K562 (cell line): ENCODE data around the gene ACADM. TPM values are rescaled to one million over a fixed set of nuclear protein-coding genes. Genes with fewer than 3 reads are reported as not detected.

Experiments used
- CAMTA2 ChIP-seq: fragments of 250-450 bp; sonication (Bioruptor Pico); conservative IDR thresholded peaks from 2 replicates; pipeline ENCODE4 v1.5.1; 2022
- CCAR2 ChIP-seq: fragments of 200-400 bp; formaldehyde crosslinking; IDR thresholded peaks from 2 replicates; pipeline ENCODE4 v1.6.1; 2017; ENCODE audit warnings: mild to moderate bottlenecking, low read depth, low read length
- CHCHD3 ChIP-seq: fragments of 250-450 bp; sonication (Bioruptor Pico); IDR thresholded peaks from 2 replicates; pipeline ENCODE4 v2.1.2; 2022; ENCODE audit warnings: mild to moderate bottlenecking
- DNMT1 ChIP-seq: fragments of 450-650 bp; IDR thresholded peaks from 2 replicates; pipeline ENCODE4 v1.6.1; 2016; ENCODE audit warnings: antibody characterized with exemption, mild to moderate bottlenecking
- ELK1 ChIP-seq: sonication (generic); formaldehyde crosslinking; IDR thresholded peaks from 2 replicates; pipeline ENCODE4 v1.8.1; 2022; ENCODE audit warnings: missing genetic modification reagents
- ETS1 ChIP-seq: conservative IDR thresholded peaks from 2 replicates; pipeline ENCODE4 v1.6.1; 2011; ENCODE audit warnings: low read depth, mild to moderate bottlenecking, low read length; ENCODE audit not compliant: control insufficient read depth
- FOXA1 ChIP-seq: fragments of 450-650 bp; IDR thresholded peaks from 2 replicates; pipeline ENCODE4 v1.6.1; 2016; ENCODE audit warnings: mild to moderate bottlenecking, borderline replicate concordance
- IRF9 ChIP-seq: fragments of 450-650 bp; IDR thresholded peaks from 2 replicates; pipeline ENCODE4 v1.6.1; 2016; ENCODE audit warnings: missing biosample characterization, missing genetic modification characterization
- KAT7 ChIP-seq: sonication (generic); formaldehyde crosslinking; IDR thresholded peaks from 2 replicates; pipeline ENCODE4 v1.8.0; 2022; ENCODE audit warnings: missing genetic modification reagents, mild to moderate bottlenecking, borderline replicate concordance
- KLF10 ChIP-seq: fragments of 250-450 bp; sonication (Bioruptor Pico); IDR thresholded peaks from 2 replicates; pipeline ENCODE4 v1.6.1; 2021; ENCODE audit warnings: matching md5 sums
- MED1 ChIP-seq: sonication (generic); formaldehyde crosslinking; IDR thresholded peaks from 2 replicates; pipeline ENCODE4 v1.8.1; 2023; ENCODE audit warnings: missing genetic modification reagents, borderline replicate concordance
- MTA3 ChIP-seq: fragments of 450-650 bp; formaldehyde crosslinking; IDR thresholded peaks from 2 replicates; pipeline ENCODE4 v1.6.1; 2017; ENCODE audit warnings: mild to moderate bottlenecking, borderline replicate concordance
- PML ChIP-seq: IDR thresholded peaks from 2 replicates; pipeline ENCODE4 v1.6.1; 2012; ENCODE audit warnings: low read length, inconsistent platforms
- RBM15 ChIP-seq: fragments of 200-400 bp; formaldehyde crosslinking; IDR thresholded peaks from 2 replicates; pipeline ENCODE4 v1.6.1; 2018; ENCODE audit warnings: mild to moderate bottlenecking, low read length, moderate library complexity; ENCODE audit not compliant: insufficient read depth
- SAP30 ChIP-seq: fragments of 200-600 bp; sonication (generic); IDR thresholded peaks from 2 replicates; pipeline ENCODE4 v1.6.1; 2012; ENCODE audit warnings: borderline replicate concordance, low read depth, mild to moderate bottlenecking, moderate library complexity, low read length, control low read depth, inconsistent platforms; ENCODE audit not compliant: insufficient read depth, poor library complexity, severe bottlenecking
- SRSF9 ChIP-seq: fragments of 200-400 bp; formaldehyde crosslinking; IDR thresholded peaks from 2 replicates; pipeline ENCODE4 v1.6.1; 2017; ENCODE audit warnings: low read depth, low read length, borderline replicate concordance
- STAT5A ChIP-seq: IDR thresholded peaks from 2 replicates; pipeline ENCODE4 v1.6.1; 2012; ENCODE audit warnings: low read length, inconsistent platforms, borderline replicate concordance
- ZBTB34 ChIP-seq: fragments of 250-450 bp; sonication (Bioruptor Pico); IDR thresholded peaks from 2 replicates; pipeline ENCODE4 v1.8.0; 2021; ENCODE audit warnings: mild to moderate bottlenecking, moderate library complexity
- ZBTB8A ChIP-seq: fragments of 450-650 bp; IDR thresholded peaks from 2 replicates; pipeline ENCODE4 v1.6.1; 2018; ENCODE audit warnings: mild to moderate bottlenecking, moderate library complexity; ENCODE audit not compliant: partially characterized antibody
- ZFP36 ChIP-seq: fragments of 150-350 bp; IDR thresholded peaks from 2 replicates; pipeline ENCODE4 v1.6.1; 2018; ENCODE audit warnings: low read length, low read depth; ENCODE audit not compliant: partially characterized antibody
- ZNF133 ChIP-seq: fragments of 250-450 bp; sonication (Bioruptor Pico); IDR thresholded peaks from 2 replicates; pipeline ENCODE4 v1.4.0; 2020; ENCODE audit warnings: mild to moderate bottlenecking
- ZNF444 ChIP-seq: fragments of 250-450 bp; sonication (Bioruptor Pico); IDR thresholded peaks from 2 replicates; pipeline ENCODE4 v1.4.0; 2020; ENCODE audit warnings: mild to moderate bottlenecking, moderate library complexity
- ZNF75A ChIP-seq: fragments of 450-650 bp; formaldehyde crosslinking; IDR thresholded peaks from 2 replicates; pipeline ENCODE4 v1.4.0; 2020; ENCODE audit warnings: mild to moderate bottlenecking
- polyA plus RNA-seq, 8 experiments: library from polyadenylated mRNA; depleted of rRNA in 4 of 8; stranded (reverse) in 5 of 8; unstranded in 3 of 8; fragments of >200 nt; fragmentation: Nextera tagmentation in 2 of 8; fragmentation: Illumina TruSeq in 1 of 8; extraction: Ambion mirVana in 2 of 8; extraction: Trizol in 1 of 8; gene quantifications; 2 replicates each; pipeline versions ENCODE4 v1.2.1 to v1.2.3, GENCODE V29; 2011 to 2014; ENCODE audit warnings: inconsistent platforms in 1 of 8, missing spikeins in 1 of 8
- total RNA-seq, 7 experiments: library from RNA; depleted of rRNA in 6 of 7; stranded (reverse); fragments of >200 nt in 6 of 7; fragmentation: Illumina TruSeq in 2 of 7; extraction: Trizol in 2 of 7; gene quantifications; 2 replicates each; pipeline versions ENCODE4 v1.2.1 to v1.2.3, GENCODE V29; 2011 to 2021; ENCODE audit warnings: low replicate concordance in 1 of 7

The ACADM gene
- total and polyA plus RNA-seq, 9 of the 15 experiments (the other 6 are each of a cell fraction or from before 2014, with no cell fraction given) = 82.5 to 156 (median 123) TPM

- no peak for TF ChIP-seq RBM15
- TF ChIP-seq CHCHD3 (CRISPR knock-in tag) = no peak; the same call in 1 of the 2 replicates
- TF ChIP-seq ZNF133 (CRISPR knock-in tag) = no peak
- TF ChIP-seq ETS1 = peak; percentile 44; the same call in 1 of the 2 replicates
- no peak for TF ChIP-seq SAP30
- no peak for TF ChIP-seq ZBTB8A
- TF ChIP-seq KAT7 = no peak
- TF ChIP-seq ZFP36 = no peak
- TF ChIP-seq ZNF75A (CRISPR knock-in tag) = peak; percentile 73; the same call in 1 of the 2 replicates
- no peak for TF ChIP-seq IRF9 (tag)
- TF ChIP-seq ZBTB34 (CRISPR knock-in tag) = no peak
- TF ChIP-seq DNMT1 = no peak
- TF ChIP-seq FOXA1 = no peak
- no peak for TF ChIP-seq CCAR2
- TF ChIP-seq KLF10 = peak; percentile 83; the same call in 1 of the 2 replicates
- TF ChIP-seq ZNF444 (CRISPR knock-in tag) = peak; percentile 66; the same call in 1 of the 2 replicates
- TF ChIP-seq CAMTA2 (CRISPR knock-in tag) = peak; percentile 95
- TF ChIP-seq STAT5A = peak; percentile 18
- no peak for TF ChIP-seq MED1 (CRISPR knock-in tag)
- no peak for TF ChIP-seq ELK1
- TF ChIP-seq PML = peak; percentile 58; the same call in 1 of the 2 replicates
- TF ChIP-seq MTA3 = 0 out of 2 replicates have a peak, but pooled peaks have one; percentile 65
- TF ChIP-seq SRSF9 = no peak
Measured at GRCh38 chr1:75796376-75797272, 72.1 kb downstream of the ACADM start, which contains the start of gene MSH4 (continued).
